D341Med (cell line): ENCODE results near the gene CECR2.

ENCODE experiments used
- DNase-seq: peaks from one replicate; pipeline ENCODE4 v3.0.0; 2012; ENCODE audit warnings: low spot score

CECR2 gene

DNA sequence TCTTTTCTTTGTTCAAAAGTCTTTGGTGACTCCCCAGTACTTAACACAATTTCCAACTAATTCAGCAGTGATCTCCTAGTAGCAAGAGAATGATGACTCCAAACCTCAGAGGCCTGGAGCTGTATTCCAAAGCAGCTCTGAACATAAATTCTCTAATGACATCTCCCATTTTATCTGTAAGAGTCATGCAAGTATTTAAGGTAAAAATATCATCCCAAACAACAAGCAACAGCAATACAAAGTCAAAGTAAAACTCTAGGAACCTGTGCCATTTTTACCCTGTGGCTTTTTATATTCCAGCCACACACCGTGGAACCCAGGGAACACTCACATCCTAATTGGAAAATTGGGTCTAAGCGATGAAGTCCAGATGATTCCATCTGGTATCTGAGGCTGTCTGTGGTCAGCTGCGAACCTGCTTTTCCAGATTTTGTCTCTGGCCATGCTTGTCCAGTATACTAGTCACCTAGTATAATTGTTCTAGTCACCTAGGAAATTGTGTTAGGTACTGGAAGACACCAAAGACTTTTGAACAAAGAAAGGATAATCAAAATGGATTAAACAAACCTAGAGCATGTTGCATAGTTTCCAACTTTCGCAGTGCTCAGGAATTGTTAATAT, 101.7 kb downstream of the CECR2 start:
- no peak for DNase-seq

DNA sequence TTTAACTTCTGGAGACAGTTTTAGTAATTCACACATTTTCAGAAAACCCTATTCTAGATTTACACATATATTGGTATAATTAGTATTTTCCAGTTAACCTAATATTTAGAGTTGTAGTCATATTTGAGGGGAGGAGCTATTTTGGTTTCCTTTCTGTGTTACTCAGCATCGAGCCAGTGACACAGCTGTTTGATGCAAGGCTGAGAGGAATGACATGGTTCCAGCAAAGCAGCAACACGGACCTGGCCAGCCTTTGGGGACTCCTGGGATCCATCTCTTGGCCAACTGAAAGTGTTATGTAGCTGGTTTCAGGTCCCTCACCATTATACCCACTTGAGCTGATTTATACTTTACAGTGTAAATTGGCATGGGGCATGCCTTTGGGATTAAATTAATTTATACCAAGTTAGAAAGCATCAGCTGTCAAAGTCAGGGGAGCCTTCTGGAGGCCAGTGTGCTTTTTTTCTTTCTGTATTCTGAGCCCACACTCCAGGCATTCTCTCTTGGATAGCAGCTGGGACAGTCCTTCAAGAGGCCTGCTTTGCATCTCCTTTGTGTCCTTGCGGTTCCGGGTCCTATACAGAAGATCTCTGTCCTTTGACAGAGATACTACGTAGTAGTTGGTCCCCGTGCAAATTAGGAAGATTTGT, 102.8 kb downstream of the CECR2 start:
- no peak for DNase-seq

DNA sequence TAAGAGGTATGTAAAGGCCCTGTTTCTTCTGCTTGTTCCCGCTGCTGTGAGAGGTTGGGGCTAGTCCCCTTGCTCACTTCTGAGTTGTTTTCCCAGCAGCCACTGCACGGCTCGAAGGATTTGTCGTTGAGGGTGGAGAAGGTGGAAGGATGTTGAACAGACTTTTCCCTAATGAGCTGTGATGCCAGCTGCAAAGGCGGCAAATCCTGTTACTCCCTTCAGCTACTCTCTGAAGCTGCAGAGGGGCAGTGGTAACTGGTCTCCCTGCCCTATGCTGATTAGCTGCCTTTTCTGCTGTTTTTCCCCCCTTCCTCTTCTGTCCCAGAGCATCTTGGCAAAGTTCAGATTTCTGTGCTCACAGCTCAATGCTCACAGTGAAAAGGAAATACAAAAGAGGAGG, 103.7 kb downstream of the CECR2 start:
- peak; percentile 41 for DNase-seq

DNA sequence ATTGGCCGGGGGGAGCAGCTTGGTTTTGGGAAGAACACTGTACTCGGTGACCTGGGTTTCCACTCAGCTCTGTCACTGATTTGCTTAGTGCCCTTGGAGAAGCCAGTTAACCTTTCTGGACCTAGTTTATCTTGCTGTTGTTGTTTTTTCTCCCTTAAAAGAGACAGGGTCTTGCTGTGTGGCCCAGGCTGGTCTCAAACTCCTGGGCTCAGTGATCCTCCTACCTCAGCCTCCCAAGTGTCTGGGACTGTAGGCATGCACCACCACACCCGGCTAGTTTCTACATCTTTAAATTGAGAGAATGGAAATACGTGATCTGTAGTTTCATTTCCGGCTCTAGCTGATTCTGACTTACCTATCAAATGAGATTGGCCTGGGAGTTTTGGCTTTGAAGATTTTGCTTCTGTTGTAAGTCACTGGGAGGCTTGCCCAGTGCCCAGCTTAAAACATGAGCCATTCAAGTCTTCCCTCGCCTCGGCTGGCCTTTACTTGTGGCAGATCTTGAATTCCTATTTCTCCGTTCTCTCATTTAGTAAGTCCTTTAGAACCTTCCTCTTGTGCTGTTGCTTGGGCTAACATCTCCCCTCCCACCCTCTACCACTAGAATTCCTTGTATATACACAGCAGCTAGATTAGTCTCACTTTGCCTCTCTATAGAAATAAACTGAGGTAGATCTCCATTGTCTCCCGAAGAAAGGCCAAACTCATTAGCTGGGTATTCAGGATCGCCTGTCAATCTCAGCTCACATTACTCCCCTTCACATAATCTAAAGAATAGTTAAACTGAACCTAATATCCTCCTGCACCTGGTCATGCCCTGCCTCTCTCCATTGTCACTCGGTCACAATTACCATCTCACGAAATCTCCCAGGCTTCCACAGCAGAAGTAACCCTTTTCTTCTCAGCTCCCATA, 106.3 kb downstream of the CECR2 start:
- no peak for DNase-seq

DNA sequence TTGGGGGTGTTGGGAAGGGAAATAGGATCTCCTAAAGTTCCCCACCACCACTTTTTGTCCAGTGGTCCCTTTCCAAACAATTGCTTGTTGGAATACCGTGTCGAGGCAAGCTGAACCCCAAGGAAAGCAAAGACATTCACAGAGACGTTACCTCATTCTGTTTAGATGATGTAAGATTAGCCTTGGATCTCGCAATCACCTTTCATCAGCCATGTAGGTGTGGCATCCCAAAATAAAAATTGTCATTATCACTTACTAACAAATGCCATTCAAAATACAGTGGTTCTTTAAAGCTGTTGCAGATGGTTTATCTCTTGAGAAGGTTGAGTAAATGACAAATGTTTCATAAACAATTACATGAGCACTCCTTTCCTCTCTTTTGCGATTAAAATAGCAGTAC, 107.6 kb downstream of the CECR2 start:
- no peak for DNase-seq

DNA sequence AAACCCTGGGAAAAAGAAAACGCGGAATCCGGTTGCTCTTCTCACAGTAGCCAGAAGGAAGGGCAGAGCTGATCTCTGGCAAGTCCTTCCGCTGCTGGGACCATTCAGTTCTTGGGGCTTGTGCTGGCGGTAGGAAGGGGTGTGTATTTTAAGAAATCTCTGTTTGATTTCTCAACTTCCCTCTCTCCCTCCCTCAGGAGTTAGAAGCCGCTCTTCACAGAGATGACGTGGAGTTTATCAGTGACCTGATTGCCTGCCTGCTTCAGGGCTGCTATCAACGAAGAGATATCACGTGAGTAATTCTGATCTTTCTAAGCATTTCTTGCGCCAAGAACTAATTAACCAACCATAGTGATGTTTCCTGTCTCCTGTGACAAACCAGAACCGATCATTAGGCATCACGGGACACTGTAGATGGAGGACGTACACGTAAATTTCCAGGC, 108.2 kb downstream of the CECR2 start:
- DNase-seq, result no peak

DNA sequence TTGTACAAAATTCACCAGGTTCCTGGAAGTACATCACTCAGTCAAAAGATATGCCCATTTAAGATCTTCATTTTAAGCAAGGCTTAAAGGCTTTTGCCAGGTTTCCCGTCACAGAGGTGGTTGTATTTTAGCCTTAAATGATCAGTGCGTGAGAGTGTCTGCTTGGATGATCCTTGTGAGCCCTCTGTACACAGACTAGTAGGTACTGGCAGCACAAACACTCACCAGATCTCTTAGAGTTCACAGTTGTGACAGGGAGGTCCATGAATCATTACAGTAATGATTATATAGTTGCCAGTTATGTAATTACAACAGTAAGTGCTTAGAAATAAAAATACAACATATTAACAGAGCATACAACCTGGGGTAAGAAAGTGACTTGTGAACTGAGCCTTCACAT, 109.9 kb downstream of the CECR2 start:
- DNase-seq, result no peak

DNA sequence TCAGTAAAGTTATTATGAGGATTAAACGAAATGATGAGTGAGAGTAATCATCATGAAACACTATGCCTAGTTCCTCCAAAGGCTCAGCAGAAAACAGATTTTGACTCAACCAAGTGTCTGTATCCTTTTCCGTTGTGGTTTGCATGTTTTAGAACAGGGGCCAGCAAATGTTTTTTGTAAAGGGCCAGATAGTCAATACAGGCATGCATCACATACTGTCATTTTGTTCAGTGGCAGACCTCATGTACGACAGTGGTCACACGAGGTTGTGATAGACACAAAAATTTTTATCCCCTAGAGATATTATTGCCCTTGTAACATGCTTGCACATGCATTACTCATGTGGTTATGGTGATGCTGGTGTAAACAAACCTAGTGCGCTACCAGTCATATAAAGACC, 112.2 kb downstream of the CECR2 start:
- DNase-seq, result no peak

DNA sequence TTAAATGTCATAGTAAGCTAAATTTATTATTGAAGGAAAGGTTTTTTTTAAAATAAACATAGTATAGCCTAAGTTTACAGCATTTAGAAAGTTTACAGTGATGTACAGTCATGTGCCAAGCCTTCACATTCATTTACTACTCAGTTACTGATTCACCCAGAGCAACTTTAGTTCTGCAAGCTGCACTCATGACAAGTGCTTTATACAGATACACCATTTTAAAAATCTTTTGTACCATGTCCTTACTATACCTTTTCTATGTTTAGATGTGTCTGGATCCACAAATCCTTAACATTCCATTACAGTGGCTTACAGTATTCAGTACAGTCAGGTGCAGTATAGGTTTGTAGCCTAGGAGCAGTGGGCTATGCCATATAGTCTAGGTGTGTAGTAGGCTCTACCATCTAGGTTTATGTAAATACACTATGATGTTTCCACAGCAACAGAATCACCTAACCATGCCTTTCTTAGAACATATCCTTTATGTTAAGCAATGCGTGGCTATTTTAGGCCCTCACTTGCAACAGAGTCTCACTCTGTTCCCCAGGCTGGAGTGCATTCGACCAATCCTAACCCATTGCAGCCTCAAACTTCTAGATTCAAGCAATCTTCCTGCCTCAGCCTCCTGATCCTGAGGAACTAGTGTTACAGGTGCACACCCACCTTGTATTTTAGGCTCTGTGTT, 114.6 kb downstream of the CECR2 start:
- DNase-seq, result no peak

DNA sequence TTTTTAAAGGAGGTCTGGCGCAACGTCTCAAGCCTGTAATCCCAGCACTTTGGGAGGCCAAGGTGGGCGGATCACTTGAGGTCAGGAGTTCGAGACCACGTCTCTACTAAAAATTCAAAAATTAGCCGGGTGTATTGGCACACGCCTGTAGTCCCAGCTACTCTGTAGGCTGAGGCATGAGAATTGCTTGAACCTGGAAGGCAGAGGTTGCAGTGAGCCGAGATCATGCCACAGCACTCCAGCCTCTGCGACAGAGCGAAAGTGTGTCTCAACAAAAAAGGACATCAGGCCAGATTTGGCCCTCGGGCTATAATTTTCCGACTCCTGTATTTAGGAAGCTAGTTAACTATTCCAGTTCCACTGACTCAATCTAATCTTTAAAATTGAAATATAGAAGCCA, 115.3 kb downstream of the CECR2 start:
- no peak for DNase-seq

DNA sequence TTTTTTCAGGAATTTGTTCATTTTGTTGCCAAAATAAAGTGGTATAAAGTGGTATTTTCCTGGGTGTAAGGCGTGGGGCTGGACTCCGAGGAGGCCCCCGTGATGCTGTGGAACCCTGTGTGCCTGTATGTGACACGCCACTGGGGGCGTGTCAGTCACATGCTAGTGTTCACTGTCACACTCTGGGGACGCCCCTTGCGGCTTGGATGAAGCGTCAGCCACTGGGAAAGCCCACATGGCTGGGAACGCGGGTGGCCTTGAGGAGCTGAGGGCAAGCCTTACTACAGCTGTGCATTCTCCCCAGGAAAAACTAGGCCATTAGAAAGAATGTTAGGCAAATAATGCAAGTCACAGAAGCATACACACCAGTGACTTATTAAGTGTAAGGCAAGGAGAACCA, 117.1 kb downstream of the CECR2 start:
- DNase-seq, result no peak

DNA sequence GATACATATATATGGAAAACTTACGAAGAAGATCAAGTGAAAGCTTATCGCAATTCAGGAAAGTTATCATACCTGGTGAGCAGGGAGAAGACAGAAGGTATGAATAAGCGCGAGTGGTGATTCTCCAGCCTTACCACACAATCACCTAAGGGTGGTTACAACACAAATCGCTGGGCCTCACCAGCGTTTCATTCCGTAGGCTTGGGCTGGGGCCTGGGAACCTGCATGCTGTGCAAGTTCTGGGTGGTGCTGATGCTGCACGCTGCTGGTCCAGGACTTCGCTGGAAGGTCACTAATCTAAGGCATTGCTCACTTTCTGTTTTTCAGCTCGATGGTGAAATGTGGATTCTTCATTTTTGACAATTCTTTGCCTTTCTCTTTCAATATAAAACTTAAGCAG, 117.5 kb downstream of the CECR2 start:
- no peak for DNase-seq

DNA sequence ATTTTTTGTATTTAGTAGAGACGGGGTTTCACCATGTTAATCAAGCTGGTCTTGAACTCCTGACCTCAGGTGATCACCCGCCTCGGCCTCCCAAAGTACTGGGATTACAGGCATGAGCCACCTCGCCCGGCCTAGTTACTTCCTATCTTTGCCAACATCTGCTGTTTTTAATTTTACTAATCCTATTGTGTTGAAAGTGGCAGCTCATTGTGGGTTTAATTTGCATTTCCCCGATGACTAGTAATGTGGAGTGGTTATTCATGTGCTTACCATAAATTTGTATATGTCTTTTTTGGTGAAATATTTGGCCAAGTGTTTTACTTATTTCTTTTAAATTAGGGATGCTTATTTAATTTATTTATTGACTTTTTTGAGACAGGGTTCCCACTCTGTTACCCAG, 119.8 kb downstream of the CECR2 start:
- no peak for DNase-seq

DNA sequence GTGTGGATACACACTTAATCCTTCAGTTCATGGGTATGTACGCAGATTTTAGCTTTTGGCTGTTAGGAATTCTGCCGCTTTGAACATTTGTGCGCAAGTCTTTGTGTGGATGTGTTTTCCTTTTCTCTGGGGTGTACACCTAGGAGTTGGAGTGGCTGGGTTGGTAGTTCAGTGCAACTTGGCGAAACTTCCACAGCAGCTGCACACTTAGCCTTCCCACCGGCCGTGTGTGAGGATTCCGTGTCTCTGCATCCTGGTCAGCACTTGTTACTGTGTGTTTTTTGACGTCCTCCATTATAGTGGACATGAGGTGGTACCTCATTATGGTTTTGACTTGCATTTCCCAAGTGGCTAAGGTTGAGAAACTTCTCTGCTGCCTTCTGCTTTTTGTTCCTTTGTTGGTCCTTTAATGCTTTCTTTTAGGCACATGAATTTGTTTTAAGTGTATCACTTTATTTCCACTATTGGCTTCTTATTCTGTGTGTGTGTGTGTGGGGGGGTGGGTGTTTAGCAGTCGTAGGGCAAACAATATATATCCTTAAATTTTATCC, 121.9 kb downstream of the CECR2 start:
- DNase-seq, result no peak

DNA sequence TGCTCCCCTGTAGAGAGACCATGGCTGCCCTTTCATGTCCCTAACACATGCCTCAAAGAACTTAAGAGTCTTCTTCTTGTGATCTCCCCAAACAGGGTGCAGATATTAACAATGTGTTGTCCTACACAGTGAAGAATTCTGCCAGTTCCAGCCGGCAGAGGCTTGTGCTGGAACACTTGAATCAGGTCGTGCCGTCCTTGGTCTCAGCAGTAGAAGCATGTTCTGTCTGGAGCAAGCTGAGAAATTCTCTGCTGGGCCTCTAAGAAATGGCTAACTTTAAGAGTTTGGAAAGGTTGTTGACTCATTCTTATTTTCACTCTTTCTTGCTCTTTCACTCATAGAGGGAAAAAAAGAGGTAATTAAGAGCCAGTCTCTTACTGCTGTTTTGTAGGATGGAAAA, 123.0 kb downstream of the CECR2 start:
- DNase-seq, result no peak

DNA sequence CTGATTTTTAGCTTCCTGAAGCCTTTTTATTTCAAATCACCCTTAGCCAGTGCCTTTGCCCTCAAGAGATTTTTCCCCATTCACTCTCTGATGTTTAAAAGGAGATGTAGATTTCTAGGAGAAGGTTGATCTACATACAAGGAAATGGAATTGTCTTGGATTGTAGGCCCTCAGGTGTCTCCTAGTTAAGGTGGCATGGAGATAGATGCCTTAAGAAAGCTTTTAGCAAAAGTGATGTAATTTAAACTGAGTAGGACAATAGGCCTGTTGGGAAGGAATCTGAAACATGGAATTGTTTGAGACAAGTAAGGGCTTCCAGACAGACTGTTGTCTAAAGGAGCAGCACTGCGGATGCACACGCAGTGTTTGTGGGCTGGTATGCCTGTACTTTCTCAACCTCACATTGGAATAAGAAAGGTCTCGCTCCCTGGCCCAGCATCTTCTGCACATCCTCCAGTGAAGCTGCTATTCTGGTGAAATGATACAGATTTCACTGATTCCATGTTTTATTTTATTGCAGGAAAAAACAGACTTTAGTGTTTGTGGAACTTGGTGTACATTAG, 124.2 kb downstream of the CECR2 start:
- DNase-seq, result no peak

DNA sequence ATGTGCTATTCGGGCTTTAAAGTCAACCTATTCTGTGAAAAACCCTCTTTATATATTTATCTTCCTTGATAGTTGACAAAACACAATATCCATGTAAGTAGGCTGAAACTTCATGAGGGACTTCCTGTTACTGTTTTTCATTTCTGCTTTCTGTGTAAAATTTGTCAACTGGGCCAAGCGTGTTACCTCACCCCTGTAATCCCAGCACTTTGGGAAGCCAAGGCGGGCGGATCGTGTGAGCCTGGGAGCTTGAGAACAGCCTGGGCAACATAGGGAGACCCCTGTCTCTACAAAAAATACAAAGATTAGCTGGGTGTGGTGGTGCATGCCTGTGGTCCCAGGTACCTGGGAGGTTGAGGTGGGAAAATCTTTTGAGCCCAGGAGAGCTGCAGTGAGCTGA, 127.6 kb downstream of the CECR2 start:
- DNase-seq, result no peak

DNA sequence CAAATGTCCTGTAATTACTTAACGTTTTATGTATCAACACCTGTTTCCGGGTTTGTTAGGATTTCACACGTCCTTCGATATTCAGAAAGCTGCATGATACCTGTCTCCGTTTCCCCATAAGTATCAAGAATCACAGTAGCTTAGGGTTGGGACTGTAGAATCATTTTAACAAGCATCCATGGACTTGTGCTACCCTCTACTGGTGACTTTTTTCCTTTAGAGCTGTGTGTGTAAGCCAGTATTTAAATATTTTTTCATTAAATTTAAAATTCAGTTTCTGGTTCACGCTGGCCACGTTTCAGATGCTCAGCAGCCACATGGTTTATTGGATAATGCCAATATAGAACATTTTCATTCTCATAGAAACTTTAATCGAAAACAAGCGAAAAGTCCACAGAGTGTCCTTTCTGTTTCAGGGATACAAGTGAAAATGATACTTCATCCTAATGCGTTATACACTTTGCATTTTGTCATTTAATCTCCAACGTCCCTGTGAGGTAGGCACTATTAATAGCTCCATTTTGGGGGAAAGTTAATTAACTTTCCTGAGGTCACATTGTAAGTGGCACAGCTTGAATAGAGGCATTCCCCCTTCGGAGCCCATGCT, 132.5 kb downstream of the CECR2 start:
- DNase-seq, result peak; percentile 54

DNA sequence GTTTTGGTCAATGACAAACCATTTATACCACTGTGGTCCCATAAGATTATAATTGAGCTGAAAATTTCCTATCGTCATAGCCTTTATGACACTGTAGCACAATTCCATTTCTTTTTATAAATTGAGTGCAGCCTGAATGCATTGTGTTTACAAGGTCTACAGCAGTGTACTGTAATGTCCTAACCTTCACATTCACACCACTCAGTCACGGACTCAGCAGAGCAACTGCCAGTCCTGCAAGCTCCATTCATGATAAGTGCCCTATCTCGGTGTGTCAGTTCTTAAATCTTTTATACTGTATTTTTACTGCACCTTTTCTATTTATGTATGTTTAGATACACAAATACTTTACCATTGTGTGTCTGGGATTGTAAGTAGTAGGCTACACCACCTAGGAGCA, 138.8 kb downstream of the CECR2 start:
- DNase-seq, result no peak

DNA sequence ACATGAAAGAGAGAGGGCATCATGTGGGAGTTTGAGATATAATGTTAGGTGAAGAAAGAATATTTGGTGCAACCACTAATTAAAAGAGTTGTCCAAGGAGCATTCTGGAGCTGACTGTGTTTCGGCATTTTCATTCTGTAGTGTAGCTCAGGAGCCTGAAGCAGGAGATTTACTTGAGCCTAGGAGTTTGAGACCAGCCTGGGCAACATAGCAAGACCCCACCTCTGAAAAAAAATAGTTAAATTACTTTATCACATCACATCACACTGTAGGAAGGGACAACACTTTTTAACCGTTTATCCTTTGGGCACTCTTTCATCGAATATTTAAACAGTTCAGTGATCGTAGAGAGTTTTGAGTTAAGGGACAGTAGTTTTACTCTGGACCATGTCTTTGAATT, 143.7 kb downstream of the CECR2 start:
- DNase-seq, result no peak

DNA sequence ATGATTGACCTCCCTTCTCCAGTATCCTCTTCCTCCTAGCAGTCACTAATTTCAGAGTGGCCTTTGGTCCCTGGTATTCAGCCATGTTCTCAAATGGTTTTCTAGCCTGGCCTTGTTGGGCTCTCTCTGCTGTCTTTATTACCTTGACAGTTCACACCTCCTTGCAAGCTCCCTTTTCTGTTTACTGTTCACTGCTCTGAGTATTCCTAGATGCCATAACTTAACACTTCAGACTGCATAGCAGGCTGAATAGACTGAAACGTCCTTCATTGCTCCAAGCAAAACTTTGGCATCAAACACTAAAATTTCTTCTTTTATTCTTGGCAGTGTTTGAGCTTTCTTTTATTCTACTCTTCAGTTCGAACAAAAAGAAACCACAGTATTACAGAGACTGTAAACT, 144.4 kb downstream of the CECR2 start:
- no peak for DNase-seq

DNA sequence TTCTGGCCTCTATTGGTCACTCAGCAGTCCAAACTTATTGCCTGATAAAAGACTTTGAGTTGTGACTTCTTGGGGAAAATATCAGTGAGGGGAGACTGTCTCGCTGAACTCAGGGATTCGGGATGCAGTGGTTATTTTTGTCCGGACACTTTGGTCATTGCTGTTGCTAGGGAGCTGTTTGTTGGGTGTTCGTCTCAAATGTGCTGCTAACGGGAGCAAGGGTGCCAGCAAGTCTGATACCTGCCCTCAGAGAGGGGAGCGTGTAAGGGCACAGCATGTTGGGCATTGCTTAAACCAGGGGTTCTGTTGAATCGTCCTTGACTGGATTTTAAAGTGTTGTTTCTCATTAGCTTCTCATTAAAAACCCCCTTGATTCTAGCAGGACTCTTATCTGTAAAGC, 144.8 kb downstream of the CECR2 start:
- no peak for DNase-seq
